AML-193 (cell line): ENCODE measurements around the gene IPMK.
A peak's percentile ranks its signal among the peaks of the same experiment; 100 is the strongest.

Experiments
- DNase-seq, 2 experiments: peaks; one replicate each; lab custom pipeline; 2025; lab: John Stamatoyannopoulos, UW

Gene IPMK

DNA sequence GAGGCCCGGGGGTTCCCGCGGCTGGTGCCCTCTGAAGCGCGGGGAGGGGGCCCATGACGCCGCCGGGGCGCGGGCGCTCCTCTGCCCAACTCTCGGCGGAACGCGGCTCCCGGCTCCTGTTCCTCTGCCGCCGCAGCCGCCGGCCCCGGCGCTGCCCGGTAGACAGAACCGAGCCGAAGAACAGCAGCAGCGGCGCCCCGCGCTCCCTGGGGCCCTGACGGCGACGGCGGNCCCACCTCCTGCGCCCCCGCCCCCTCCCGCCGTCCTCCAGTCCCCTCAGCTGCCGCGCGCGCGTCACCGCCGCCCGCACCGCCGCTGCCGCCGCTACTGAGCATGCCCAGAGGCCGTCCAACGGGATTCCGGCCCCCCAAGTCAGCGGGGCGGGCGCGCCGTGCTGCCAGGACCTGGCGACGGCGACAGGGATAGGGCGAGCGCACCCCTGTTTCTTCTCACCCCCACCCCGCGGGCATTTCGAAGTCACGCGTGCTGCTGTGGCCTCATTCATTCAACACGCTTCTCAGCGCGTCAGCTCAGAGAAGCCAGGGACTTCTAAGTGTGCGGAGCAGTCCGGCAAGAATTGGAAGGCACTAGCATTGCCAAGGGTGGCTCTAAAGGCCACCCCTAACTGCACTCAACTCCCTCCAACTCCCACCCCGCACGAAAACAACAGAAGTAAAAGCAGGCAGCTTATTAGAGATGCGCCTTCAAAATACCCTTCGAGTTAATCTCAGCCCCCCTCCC, at the start of gene IPMK:
IPMK (minus strand) TSS at position 182 of the 741 bp plus-strand sequence. CDS start 283 bp downstream, outside the sequence.
- peak; percentile 60 to 67 for DNase-seq

DNA sequence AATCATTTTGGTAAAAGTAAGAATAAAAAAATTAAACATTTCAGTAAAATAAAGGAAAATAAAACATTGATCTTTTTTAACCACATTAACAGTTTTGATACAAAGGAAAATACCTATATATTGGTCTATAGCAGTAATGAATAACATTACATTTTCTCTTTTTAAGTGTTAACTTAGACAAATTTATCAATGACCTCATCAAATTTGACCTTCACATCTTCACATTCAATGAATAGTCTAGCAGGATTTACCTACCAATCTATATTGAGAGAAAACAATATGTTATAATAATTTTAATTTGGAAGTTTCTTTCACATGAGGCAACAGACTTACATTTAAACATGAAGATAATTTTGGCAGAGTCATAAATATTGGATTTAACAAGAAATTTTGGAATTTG, 49.2 kb upstream of the IPMK start:
- DNase-seq = no peak

DNA sequence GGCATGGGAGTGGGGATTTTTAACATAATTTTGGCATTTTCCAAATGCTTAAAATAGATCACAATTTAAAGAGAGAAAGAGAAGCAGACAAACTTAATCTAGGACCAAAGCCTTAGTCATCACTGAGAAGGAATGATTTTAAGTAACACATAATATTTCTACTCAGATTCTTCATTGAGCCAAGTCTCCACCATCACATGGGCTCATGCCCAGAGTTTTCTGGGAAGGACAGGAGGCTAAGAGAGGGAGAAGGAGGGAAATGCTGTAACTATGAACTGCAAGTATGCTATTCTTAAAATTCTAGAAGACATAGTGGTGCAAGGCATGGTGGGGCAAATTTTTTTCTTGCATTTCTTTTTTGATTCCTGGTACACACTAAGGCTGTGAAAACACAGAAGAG, 43.3 kb upstream of the IPMK start:
- DNase-seq = no peak

DNA sequence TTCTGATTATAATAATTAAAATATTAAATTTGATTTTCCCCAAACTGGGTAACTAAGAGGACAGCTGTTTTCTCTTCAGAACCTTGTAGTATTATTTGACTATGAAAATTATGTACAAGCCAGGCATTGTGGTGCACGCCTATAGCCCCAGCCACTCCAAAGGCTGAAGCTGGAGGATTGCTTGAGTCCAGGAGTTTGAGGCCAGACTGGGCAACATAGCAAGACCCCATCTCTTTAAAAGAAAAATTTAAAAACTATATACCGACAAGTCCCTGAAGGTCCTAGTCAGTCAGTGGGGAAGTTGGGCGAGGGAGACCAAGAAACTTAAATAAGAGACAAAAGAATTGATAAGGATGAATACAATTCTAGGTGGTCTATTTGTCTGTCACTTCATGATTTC, 40.0 kb upstream of the IPMK start:
- no peak for DNase-seq

DNA sequence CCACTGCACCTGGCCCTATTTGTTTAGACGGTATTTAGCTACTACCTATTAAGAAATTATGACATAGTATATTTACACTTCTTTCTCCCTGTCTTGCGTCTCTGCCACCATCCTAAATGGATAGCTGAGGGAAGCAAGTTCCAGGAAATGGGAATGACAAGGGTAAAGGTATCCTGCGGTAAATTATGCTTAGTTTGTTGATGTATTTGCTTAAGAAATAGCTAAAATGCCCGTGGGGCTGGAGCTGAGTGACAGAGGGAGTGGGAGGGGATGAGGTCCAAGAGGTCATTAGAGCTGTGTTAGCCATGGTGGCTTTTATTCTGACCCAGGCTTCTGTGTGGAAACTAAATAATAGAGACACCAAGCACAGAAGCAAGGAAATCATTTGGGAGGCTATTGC, 38.1 kb upstream of the IPMK start:
- DNase-seq = no peak

DNA sequence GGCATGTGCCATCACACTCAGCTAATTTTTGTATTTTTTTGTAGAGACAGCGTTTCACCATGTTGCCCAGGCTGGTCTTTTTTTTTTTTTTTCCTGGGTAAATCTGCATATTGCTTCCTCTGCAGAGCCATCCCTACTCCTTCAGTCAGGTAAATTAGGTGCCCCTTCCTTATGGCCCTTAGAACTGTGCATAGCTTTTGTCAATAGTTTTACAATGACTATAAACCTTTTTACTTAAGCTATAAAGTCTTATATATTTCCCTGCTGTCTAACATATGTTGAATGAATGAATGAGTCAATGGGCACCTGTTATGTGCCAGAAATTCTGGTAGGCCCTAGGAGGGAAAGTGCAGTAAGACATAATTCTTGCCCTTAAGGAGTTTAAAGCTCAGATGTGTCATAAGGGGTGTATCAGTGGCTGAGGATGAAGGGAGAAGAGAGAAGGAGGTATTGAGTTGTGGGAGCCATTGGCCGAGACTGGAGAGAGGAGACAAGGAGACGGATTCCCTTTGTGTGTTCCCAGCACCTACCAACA, 36.5 kb upstream of the IPMK start:
- DNase-seq = no peak

DNA sequence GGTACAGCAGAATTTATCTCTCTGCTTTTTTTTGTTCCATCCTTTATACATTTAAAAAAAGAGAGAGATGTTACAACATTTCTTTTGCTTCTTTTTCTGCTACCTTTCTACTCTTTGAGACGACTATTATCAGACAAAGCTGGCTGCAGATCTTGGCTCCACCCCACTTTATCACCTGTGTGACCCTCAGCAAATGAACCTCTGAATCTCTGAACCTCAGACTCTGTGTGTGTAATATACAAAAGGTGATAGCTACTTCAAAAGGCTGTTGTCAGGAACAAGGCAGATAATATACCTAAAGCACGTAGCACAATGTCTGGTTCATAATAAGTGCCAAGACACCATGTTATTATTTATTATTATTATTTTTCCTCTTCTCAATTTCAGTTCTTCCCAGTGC, 34.6 kb upstream of the IPMK start:
- no peak for DNase-seq

DNA sequence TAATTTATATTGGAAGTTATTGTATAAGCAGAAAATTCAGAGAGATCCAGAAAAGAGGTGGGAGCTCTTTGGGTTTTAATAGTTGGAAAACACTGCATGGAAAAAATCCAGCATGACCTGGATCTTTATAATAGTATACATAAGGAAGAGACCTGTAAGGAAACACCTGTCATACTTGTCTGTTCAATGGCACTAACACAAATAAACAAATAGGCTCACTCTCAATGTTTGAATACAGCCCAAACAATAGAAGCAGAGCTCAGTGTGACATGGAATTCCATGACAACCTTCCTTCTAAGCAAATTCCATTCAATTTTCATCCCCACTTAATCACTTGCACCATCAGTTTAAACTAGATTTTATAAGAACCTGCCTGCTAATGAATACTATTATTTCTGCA, 33.0 kb upstream of the IPMK start:
- DNase-seq = no peak

DNA sequence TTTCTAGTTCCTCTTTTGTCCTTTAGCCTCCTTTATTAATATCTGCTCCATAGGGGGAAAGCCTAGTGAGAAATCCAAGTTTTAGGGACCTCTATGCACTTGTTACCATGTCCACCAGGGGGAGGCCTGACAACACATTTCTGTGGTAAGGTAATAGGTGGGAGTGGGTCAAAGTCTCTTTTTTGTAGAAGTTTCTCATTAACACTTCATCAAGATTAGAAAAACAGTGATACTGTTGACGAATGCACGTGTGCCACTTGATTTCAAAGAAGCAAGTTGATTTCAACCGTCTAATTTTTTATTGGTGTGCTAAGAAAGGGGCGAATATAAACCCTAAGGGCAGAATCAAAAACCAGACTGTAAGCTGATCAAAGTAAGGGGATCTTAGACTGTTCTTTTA, 31.9 kb upstream of the IPMK start:
- peak; percentile 73 to 79 for DNase-seq

DNA sequence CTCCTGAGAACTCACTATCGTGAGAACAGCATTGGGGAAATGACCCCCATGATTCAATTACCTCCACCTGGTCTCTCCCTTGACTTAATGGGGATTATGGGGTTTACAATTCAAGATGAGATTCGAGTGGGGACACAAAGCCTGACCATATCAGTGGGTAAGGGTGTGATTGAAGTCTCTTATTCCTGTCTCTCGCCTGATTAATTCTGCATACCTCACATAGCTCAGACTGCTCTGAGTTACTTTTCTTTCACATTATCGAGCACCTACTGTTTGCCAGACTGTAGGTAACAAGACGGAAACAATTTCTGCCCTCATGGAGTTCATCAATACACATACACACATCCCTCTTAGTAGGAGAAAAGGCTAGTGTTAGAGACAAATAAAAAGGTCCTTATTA, 26.3 kb upstream of the IPMK start:
- no peak for DNase-seq

DNA sequence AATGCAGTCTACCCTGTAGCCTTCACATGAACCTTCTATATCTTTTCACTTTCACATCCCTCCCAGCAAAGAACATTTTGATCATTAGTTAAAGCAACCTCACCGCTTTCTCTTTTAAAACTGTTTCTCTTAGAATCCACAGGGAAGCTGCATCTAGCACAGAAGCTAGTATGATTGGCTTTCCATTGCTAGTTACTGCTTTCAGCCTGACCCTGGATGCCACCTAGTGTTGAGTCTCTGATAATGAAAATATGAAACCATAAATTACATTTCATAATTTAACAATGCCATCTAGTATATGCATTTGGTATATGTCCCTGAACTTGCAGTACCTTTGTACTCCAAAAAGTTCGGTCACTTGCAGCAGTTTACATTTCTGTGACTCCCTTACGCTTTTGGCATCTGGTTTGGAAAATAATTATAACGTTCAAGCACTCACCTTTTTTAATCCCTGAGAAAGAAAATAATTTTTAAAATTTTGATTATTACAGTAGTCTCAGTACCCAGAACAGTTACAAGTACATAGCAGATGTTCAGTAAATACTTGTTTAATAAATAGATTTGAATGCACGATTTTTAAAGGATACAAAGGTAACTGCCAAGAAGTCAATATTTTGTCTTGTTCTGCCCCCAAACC, 24.0 kb upstream of the IPMK start:
- DNase-seq = peak; percentile 64 to 79

DNA sequence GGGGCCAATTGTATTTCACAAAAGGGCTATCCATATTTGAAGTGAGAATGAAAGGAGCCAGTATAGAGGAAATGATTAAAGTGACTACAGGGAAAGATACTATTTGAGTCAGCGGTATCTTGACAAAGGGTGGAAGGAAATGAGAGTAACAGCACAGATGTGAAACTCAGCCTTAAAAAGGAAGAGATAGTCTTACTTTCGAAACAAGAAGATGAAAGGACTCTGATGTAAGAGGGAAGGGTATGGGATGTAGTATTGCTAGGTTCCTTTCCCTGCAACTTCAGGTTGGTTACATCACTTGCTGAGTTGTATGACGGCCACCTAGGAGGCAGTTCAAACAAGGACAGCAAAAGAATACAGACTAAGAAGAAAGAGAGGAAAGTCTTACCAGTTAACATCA, 14.9 kb upstream of the IPMK start:
- DNase-seq = no peak

DNA sequence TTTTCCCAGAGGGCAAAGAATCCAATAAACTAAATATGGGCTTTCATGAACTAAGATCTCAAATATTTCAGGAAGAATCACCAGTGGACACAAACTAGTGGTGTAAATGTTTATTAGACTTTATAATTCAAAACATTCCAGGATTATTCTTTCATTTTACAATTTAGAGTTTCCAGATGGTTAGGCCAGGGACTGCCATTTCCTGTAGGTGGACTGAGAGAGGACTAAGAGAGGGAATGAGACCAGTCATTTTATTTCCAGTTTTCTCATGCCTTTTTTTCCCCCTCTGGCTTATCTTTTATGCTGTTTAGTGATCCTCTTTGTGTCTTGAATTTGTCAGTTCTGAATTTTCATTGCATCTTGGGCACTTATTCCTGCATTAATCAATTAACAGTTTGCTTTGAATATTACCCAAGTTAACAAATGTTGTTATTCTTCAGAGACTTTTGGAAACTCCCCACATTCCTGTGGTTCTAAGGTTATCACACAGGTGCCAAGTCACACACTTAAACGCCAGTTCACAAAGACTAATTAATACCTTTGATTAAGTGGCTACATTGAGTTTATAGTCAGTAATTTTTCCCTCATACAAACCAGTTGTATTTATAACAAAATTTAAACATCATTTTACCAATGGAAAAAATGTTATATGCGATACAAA, 13.5 kb upstream of the IPMK start:
- DNase-seq = no peak

DNA sequence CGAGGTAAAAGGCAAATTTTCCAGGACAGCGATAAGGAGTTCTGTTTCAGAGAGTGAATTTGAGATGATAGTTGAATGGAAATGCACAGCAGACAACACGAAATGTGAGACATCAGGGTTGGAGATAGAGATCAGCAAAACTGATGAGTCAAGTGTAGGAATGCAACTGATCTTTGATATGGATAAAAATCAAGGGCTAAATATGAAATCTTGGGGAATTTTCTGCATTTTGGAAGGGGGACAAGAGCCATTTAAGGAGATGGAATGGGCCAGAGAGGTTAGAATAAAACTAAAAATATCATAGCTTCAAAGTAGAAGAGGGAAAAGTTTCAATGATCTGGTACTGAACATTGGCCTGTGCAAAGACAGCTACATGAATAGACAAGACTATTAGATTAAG, 12.8 kb upstream of the IPMK start:
- DNase-seq = no peak

DNA sequence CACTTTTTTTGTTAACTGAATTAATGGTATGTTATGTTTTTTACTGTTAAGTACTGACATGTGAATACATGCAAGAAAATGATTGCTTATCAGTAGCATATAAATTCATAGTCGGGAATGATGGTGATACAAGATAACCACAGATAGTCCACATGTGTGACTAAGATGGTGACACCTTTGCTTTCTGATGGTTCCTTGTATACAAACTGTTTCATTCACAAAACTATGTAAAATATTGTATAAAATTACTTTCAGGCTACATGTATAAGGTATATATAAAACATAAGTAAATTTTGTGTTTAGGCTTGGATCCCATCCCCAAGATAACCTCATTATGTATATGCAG, 11.2 kb upstream of the IPMK start:
- no peak for DNase-seq

DNA sequence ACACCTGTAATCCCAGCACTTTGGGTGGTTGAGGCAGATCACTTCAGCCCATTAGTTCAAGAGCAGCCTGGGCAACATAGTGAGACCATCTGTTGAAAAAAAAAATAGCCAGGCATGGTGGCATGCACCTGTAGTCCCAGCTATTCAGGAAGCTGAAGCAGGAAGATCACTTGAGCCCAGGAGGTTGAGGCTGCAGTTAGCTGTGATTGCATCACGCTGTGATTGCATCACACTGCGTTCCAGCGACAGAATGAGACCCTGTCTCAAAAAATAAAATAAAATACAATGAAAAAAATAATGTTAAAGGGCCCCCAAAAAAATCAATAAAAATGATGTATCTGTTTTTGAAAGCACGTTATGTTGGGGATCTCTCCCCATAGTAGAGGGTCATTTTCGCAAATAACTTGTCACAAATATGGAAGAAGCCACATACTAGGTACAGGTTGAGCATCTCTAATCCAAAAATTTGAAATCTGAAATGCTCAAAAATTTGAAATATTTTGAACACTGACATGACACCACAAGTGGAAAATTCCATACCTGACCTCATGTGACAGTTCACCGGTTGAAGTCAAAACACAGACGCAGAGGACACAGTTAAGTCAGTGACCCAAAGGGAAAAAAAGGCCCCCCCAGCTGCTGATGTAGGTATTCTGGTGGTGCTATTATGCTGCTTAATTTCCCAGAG, 10.7 kb upstream of the IPMK start:
- no peak for DNase-seq

DNA sequence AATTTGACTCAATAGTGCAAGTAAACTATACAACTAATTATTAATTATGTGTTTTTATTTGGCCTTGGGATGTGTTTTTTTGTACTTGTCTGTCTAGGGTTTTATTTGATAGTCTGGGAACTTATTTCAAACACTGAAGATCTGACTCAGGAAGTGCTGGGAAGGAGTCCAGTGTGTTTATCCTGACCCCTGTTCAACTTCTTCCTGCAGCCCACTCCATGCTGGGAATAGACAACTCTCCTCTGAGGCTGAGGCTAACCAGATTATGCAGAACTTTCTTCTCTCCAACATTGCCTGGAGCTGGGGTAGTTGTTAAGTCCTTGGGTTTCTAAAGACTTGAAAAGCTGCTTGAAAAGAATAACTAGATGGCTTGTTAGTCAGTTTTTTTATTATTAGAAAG, 8.2 kb upstream of the IPMK start:
- no peak for DNase-seq

DNA sequence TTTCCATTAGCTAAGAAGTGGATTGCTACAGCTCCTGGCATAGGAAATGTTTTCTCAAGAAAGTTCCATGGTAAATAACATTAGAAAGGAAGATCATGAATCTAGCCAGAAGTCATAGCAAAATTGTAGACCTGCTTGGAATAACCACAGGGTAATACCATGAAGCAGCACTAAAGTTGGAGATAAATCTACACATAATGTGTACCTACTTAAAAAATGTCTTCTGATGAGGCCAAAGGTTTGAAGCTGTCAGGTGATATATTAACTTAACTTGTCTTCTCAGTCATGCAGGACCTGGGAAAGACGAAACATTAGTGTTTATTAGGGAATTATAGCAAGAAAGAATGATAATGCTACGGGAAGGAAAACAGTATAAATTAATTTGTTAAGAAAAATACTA, 7.6 kb upstream of the IPMK start:
- no peak for DNase-seq

DNA sequence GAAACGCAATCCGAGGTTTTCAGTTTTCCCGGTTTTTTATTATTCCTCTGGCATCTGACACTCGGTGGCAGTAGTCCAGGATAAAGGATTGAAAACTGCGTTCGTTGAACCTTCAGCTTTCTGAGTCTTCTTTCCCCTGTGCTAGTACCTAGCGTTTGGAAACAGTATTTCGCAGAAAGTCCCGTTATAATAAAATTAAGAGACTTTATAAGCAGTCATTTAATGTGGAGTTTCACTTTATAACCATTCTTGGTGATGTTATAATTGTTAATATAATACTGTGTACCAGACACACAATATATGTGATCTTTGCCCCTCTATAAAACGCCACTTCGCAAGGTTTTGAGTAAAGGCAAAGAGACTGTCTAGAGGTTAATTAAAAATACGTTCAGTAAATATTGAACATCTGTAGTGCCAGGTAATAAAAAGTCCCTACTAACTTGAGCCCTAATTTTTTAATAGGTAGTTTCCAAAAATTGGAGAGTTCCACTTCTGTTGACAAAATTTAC, 2.1 kb upstream of the IPMK start:
- no peak for DNase-seq

DNA sequence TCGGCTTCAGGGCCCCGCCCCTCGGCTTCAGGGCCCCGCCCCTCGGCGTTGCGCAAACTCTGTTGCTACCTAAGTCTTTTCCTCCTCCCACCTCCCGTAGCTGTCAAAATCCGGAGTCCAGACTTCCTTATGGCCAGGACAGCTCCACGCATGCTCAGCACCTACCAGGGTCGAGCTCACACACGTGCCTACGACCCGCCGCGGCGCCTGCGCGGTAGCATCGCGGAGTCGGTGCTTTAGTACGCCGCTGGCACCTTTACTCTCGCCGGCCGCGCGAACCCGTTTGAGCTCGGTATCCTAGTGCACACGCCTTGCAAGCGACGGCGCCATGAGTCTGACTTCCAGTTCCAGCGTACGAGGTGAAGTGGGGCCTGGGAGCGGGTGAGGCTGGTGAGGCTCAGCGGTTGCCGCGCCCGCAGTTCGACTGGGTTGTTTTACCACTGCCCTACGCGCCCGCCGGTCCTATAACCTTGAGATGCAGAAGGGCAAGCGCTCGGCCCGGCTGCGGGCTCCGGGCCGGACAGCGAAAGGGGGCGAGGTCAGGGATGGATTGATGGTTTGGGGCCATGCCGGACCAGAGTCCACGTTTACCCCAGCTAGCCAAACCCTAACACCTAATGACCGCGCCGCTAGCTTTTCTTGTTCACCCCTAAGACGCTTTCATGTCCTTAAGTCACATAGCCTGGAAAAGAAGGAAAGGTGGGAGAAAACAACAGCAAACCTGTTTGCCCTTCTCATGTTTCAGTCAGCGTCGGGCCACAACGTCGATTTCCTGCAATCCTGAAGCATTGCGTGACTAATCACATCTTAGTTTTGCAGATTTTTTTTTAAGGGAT, 1.5 kb upstream of the IPMK start, which contains the start of gene CISD1:
CISD1 (plus strand) TSS at position 217 of the 836 bp plus-strand sequence; CDS start at position 329, 112 bp downstream.
- peak; percentile 76 to 82 for DNase-seq

DNA sequence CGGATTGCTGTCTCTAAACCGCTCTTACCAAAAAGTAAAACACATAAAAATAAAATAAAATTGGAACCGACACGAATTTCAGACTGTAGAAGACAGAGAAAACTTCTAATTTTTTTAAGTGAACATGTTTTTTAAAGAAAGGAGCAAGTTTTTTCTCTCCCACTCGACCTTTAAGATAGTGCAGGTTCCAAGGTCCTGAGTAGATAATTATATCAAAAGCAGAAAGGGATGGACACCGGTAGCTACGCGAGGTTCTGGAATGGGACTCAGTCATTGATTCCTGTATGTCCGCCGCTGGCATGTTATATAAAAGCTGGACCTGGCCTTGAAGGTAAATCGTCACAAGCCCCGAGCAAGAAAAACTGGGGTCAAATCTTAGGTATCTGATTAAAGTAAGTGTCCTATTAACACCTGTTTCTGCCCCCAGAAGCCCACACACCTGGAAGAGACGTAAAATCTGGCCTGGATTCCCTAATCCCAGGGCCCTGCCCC, 806 bp upstream of the IPMK start:
- DNase-seq = no peak
